Colonic mucosa (tissue), 4 donors: ENCODE data around the gene ABL2. TPM values are rescaled to one million over a fixed set of nuclear protein-coding genes. Genes with fewer than 3 reads are reported as not detected.

ENCODE experiments used
- DNase-seq: peaks from one replicate; pipeline ENCODE4 v3.0.0-alpha.2; 2020
- H3K27ac ChIP-seq: fragments of 200-600 bp; one replicate; pipeline ENCODE4 v1.8.0; 2021
- H3K27me3 ChIP-seq: fragments of 200-600 bp; one replicate; pipeline ENCODE4 v1.8.0; 2021
- H3K36me3 ChIP-seq: fragments of 200-600 bp; one replicate; pipeline ENCODE4 v1.8.0; 2021
- H3K4me1 ChIP-seq: fragments of 200-600 bp; one replicate; pipeline ENCODE4 v1.8.0; 2021; ENCODE audit warnings: mild to moderate bottlenecking
- H3K4me3 ChIP-seq: fragments of 200-600 bp; one replicate; pipeline ENCODE4 v1.8.0; 2021
- H3K9ac ChIP-seq, 2 donors: one replicate each; pipeline ENCODE4 v1.7.0; 2013; ENCODE audit warnings: control low read depth in 2 of 2, low read depth in 2 of 2, low read length in 2 of 2
- H3K9me3 ChIP-seq: fragments of 200-600 bp; one replicate; pipeline ENCODE4 v1.8.0; 2021
- CTCF ChIP-seq: fragments of 200-600 bp; IDR thresholded peaks from one replicate; pipeline ENCODE4 v1.8.0; 2022; ENCODE audit warnings: antibody characterized with exemption, mild to moderate bottlenecking
- intact Hi-C: fragments of 100-400 bp; cut with DNase I; formaldehyde crosslinking; loops from one replicate; pipeline ENCODE4 v1.14.1; 2022
- total RNA-seq, 2 donors: library from RNA; stranded (reverse); fragmentation: NEBNext Ultra II Directional in 1 of 2; extraction: Animal tissue kit (Norgen Biotek cat#: 25700) in 1 of 2; gene quantifications; one replicate each; pipeline ENCODE4 v1.2.1, GENCODE V29; 2021
- donor health status: healthy.
- donor health status: DM: no; HTN: no; CAD: no.
- donor health status: DM: no; HTN: no; CAD: no.

Gene ABL2
- total RNA-seq, 2 donors from 2014 or later, result 9.1 to 12.8 TPM

- H3K36me3 ChIP-seq, result no peaks in the 10 kb centered on the region
- no peaks in the 10 kb centered on the region for H3K27me3 ChIP-seq
- no peak for DNase-seq
- H3K4me1 ChIP-seq, result no peaks in the 10 kb centered on the region
- intact Hi-C loops, result no loop called here
- H3K27ac ChIP-seq, result no peak overlapping the region
- no peak for TF ChIP-seq CTCF
- H3K9ac ChIP-seq, result no peak overlapping the region
- H3K9me3 ChIP-seq, result no peaks in the 10 kb centered on the region
- H3K4me3 ChIP-seq, result no peak overlapping the region
Measured at GRCh38 chr1:179107706-179108629, 121.5 kb downstream of the ABL2 start.

DNA sequence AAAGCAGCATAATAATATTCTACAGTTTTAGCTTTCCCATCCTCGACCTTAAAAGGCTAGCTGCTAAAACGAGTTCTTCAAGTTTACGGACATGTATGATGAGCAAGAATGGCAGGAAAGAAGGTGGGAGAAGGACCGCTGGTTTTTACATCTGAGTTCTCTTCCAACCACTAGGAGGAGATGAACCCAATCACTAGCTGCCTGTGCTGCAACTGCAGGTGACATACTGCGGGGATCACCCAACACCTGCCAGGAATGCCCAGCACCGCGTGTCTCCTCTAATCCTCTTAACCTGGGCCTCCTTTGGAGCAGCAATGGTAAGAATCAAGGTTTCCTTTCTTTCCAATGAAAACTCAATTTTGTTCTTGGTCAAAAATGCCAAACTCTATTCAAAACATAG lies 124.1 kb downstream of the ABL2 start:
- TF ChIP-seq CTCF, result peak; percentile 20

GRCh38 chr1:179104611-179105250 lies 124.7 kb downstream of the ABL2 start:
- H3K9me3 ChIP-seq, result no peaks in the 10 kb centered on the region
- TF ChIP-seq CTCF, result no peak
- H3K36me3 ChIP-seq, result no peaks in the 10 kb centered on the region
- no peaks in the 10 kb centered on the region for H3K27me3 ChIP-seq
- H3K4me3 ChIP-seq, result no peak overlapping the region
- DNase-seq, result no peak
- H3K4me1 ChIP-seq, result no peaks in the 10 kb centered on the region
- no peak overlapping the region for H3K9ac ChIP-seq
- no peak overlapping the region for H3K27ac ChIP-seq
- intact Hi-C loops, result no loop called here

More for the DNA sequence above, 124.1 kb downstream of the ABL2 start:
- Histone ChIP-seq H3K9me3 (no peaks in the 10 kb centered on the region), H3K36me3 (no peaks in the 10 kb centered on the region), H3K27me3 (no peaks in the 10 kb centered on the region), H3K9ac (no peak overlapping the region), H3K4me3 (no peak overlapping the region), H3K4me1 (no peaks in the 10 kb centered on the region), H3K27ac (no peak overlapping the region)
- intact Hi-C loops, result no loop called here
- DNase-seq, result no peak

DNA sequence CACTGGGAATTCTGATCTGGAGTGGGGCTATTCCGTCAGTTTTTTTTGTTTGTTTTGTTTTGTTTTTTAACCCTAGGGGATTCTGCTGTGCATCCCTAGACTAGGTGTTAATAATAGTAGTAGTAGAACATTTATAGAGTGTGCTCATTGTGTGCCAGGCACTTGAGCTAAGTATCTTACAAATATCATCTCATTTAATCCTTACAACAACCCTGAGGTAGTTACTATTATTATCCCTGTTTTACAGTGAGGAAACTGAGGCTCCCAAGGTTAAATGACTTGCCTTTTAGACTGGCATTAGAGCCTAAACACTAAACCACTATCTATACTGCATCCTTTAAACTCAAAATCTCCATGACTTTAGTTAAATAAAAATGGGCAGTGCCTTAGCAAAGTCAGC lies 125.5 kb downstream of the ABL2 start:
- Histone ChIP-seq H3K27me3 (no peaks in the 10 kb centered on the region), H3K36me3 (no peaks in the 10 kb centered on the region), H3K9me3 (no peaks in the 10 kb centered on the region), H3K9ac (no peak overlapping the region), H3K4me1 (no peaks in the 10 kb centered on the region), H3K4me3 (no peak overlapping the region), H3K27ac (no peak overlapping the region)
- TF ChIP-seq CTCF, result no peak
- no peak for DNase-seq
- intact Hi-C loops, result no loop called here

GRCh38 chr1:179101566-179101965 lies 127.9 kb downstream of the ABL2 start:
- Histone ChIP-seq H3K36me3 (peaks cover 5% of the 10 kb centered on the region), H3K4me3 (no peak overlapping the region), H3K9me3 (no peaks in the 10 kb centered on the region), H3K9ac (no peak overlapping the region), H3K27me3 (no peaks in the 10 kb centered on the region), H3K4me1 (no peaks in the 10 kb centered on the region), H3K27ac (no peak overlapping the region)
- no peak for DNase-seq
- intact Hi-C loops, result no loop called here
- TF ChIP-seq CTCF, result no peak
